Stromal cell of bone marrow (primary cell): ENCODE data around the gene GARIN6.
"Not testable (repeated sequence)": the region's sequence is repeated elsewhere in the genome, so short reads cannot be mapped to it uniquely, and the experiment has no call there.

Experiments used
- DNase-seq: peaks from one replicate; pipeline ENCODE4 v3.0.0-alpha.2; 2012; ENCODE audit warnings: low read depth

GARIN6 gene

GRCh38 chr12:99647453-99647852, at the start of gene GARIN6:
Gene GARIN6, plus strand, starts transcription at chr12:99647753. Its CDS starts 422 bp downstream, at chr12:99648175.
- no peak for DNase-seq

- DNase-seq: no peak
Observed at GRCh38 chr12:99598785-99599184, 48.8 kb upstream of the GARIN6 start.

- DNase-seq: no peak
Observed at GRCh38 chr12:99600388-99600787, 47.2 kb upstream of the GARIN6 start.

- no peak for DNase-seq
Observed at GRCh38 chr12:99609455-99610181, 37.9 kb upstream of the GARIN6 start.

GRCh38 chr12:99611117-99611516, 36.4 kb upstream of the GARIN6 start:
- no peak for DNase-seq

- no peak for DNase-seq
Observed at GRCh38 chr12:99611599-99611998, 36.0 kb upstream of the GARIN6 start.

GRCh38 chr12:99618657-99619056, 28.9 kb upstream of the GARIN6 start:
- no peak for DNase-seq

GRCh38 chr12:99619389-99620158, 28.0 kb upstream of the GARIN6 start:
- no peak for DNase-seq

- DNase-seq: no peak
Observed at GRCh38 chr12:99620159-99620479, 27.4 kb upstream of the GARIN6 start.

GRCh38 chr12:99624591-99624990, 23.0 kb upstream of the GARIN6 start:
- DNase-seq: not testable (repeated sequence)

- no peak for DNase-seq
Observed at GRCh38 chr12:99627459-99627858, 20.1 kb upstream of the GARIN6 start.

- DNase-seq: no peak
Observed at GRCh38 chr12:99644629-99645028, 2.9 kb upstream of the GARIN6 start.

- DNase-seq: no peak
Observed at GRCh38 chr12:99648183-99648582, 630 bp downstream of the GARIN6 start.

GRCh38 chr12:99649551-99649950, 2.0 kb downstream of the GARIN6 start:
- no peak for DNase-seq

- DNase-seq: no peak
Observed at GRCh38 chr12:99658671-99659349, 11.3 kb downstream of the GARIN6 start.

- no peak for DNase-seq
Observed at GRCh38 chr12:99670635-99671034, 23.1 kb downstream of the GARIN6 start.

GRCh38 chr12:99680276-99680675, 32.7 kb downstream of the GARIN6 start:
- DNase-seq: no peak

- DNase-seq: no peak
Observed at GRCh38 chr12:99686142-99686541, 38.6 kb downstream of the GARIN6 start.

- no peak for DNase-seq
Observed at GRCh38 chr12:99695050-99695449, 47.5 kb downstream of the GARIN6 start.
